ENCODE results near the gene LAMB1.

GRCh38 chr7:108049962-108050361, 47.0 kb upstream of the LAMB1 start:
- no peak for TF ChIP-seq REST (IDR thresholded peaks at IDR 0.05; ENCODE audit: low read depth)
- no peak for TF ChIP-seq CTCF (IDR thresholded peaks at IDR 0.05 in 2 of 3, conservative IDR thresholded peaks at IDR 0.05 in 1 of 3; ENCODE audit: borderline replicate concordance in 1 of 3, insufficient read depth in 1 of 3, low read depth in 2 of 3, low read length in 2 of 3)
- no peak for TF ChIP-seq CBX3 (IDR thresholded peaks at IDR 0.05; ENCODE audit: low read depth)
- TF ChIP-seq POLR2A (IDR thresholded peaks at IDR 0.05; ENCODE audit: borderline replicate concordance, extremely low read depth, insufficient read depth, insufficient read length): no peak
- no peak for TF ChIP-seq ZNF274 (IDR thresholded peaks at IDR 0.05; ENCODE audit: low read depth, low read length)
- no peak for TF ChIP-seq EGR1 (IDR thresholded peaks at IDR 0.05; ENCODE audit: low read depth)

Data from HCT116 (cell line).